Epithelial cell of proximal tubule (primary cell): ENCODE results near the gene NUDT1. TPM values are rescaled to one million over a fixed set of nuclear protein-coding genes. Genes with fewer than 3 reads are reported as not detected.

Experiments
- DNase-seq: peaks from one replicate; pipeline ENCODE4 v3.0.0-alpha.2; 2011; ENCODE audit warnings: low read depth
- H3K4me3 ChIP-seq: 2 replicates; pipeline ENCODE4 v1.5.1; 2011; ENCODE audit warnings: low read depth, mild to moderate bottlenecking, low read length
- CTCF ChIP-seq: conservative IDR thresholded peaks from 2 replicates; pipeline ENCODE4 v1.5.1; 2012; ENCODE audit warnings: low read depth, mild to moderate bottlenecking, low read length
- total RNA-seq: library from RNA; depleted of rRNA; stranded (reverse); fragments of >200 nt; gene quantifications from 2 replicates; pipeline ENCODE4 v1.2.3, GENCODE V29; 2015

The NUDT1 gene
- total RNA-seq, 1 donor from 2014 or later = 39.1 TPM

- DNase-seq = no peak
- TF ChIP-seq CTCF = no peak
- H3K4me3 ChIP-seq = no peak overlapping the region
Measured at GRCh38 chr7:2219136-2219535, 22.9 kb upstream of the NUDT1 start.

- DNase-seq = no peak
- TF ChIP-seq CTCF = no peak
- H3K4me3 ChIP-seq = no peak overlapping the region
Measured at GRCh38 chr7:2219606-2220005, 22.4 kb upstream of the NUDT1 start.

- no peak for TF ChIP-seq CTCF
- no peak for DNase-seq
- H3K4me3 ChIP-seq = no peak overlapping the region
Measured at GRCh38 chr7:2220030-2220429, 22.0 kb upstream of the NUDT1 start.

- TF ChIP-seq CTCF = no peak
- DNase-seq = no peak
- H3K4me3 ChIP-seq = no peak overlapping the region
Measured at GRCh38 chr7:2220506-2220905, 21.5 kb upstream of the NUDT1 start.

- no peak overlapping the region for H3K4me3 ChIP-seq
- no peak for DNase-seq
- no peak for TF ChIP-seq CTCF
Measured at GRCh38 chr7:2220954-2221353, 21.1 kb upstream of the NUDT1 start.

- TF ChIP-seq CTCF = no peak
- H3K4me3 ChIP-seq = no peak overlapping the region
- DNase-seq = no peak
Measured at GRCh38 chr7:2222516-2222915, 19.5 kb upstream of the NUDT1 start.

GRCh38 chr7:2223321-2223720 is 18.7 kb upstream of the NUDT1 start:
- no peak for TF ChIP-seq CTCF
- H3K4me3 ChIP-seq = no peak overlapping the region
- no peak for DNase-seq
